H1 (cell line): ENCODE data around the gene TMEM115. TPM values are rescaled to one million over a fixed set of nuclear protein-coding genes. Genes with fewer than 3 reads are reported as not detected.

Experiments
- ASH2L ChIP-seq: fragments of 200-600, 300-600 bp; sonication (generic); IDR thresholded peaks from one replicate; pipeline ENCODE4 v1.7.1; 2017; ENCODE audit warnings: low read length
- BACH1 ChIP-seq: IDR thresholded peaks from 2 replicates; pipeline ENCODE4 v1.6.1; 2012; ENCODE audit warnings: low read length, improper control_type of control experiment
- CREB1 ChIP-seq: IDR thresholded peaks from 2 replicates; pipeline ENCODE4 v1.6.1; 2012; ENCODE audit warnings: inconsistent platforms
- EP300 ChIP-seq, 2 experiments: IDR thresholded peaks; 1 replicate in 1 of 2; 2 replicates in 1 of 2; pipeline ENCODE4 v1.6.1; 2011 to 2012; ENCODE audit warnings: low read depth in 2 of 2, low read length in 2 of 2, mild to moderate bottlenecking in 2 of 2, borderline replicate concordance in 1 of 2, inconsistent platforms in 1 of 2, moderate library complexity in 1 of 2
- KDM1A ChIP-seq: fragments of 200-600, 300-600 bp; sonication (generic); IDR thresholded peaks from 2 replicates; pipeline ENCODE4 v1.7.1; 2016; ENCODE audit warnings: mild to moderate bottlenecking, low read length, borderline replicate concordance
- MAFK ChIP-seq: IDR thresholded peaks from 2 replicates; pipeline ENCODE4 v1.6.1; 2012; ENCODE audit warnings: low read depth, mild to moderate bottlenecking, improper control_type of control experiment, low read length
- RAD21 ChIP-seq, 2 experiments: IDR thresholded peaks in 1 of 2; conservative IDR thresholded peaks in 1 of 2; 2 replicates each; pipeline ENCODE4 v1.6.1; 2011; ENCODE audit warnings: low read depth in 2 of 2, low read length in 2 of 2, improper control_type of control experiment in 1 of 2, inconsistent platforms in 1 of 2, mild to moderate bottlenecking in 1 of 2, moderate library complexity in 1 of 2
- RFX5 ChIP-seq: IDR thresholded peaks from 2 replicates; pipeline ENCODE4 v1.6.1; 2011; ENCODE audit warnings: low read depth, low read length, improper control_type of control experiment, borderline replicate concordance
- SP1 ChIP-seq: IDR thresholded peaks from 2 replicates; pipeline ENCODE4 v1.6.1; 2011; ENCODE audit warnings: low read depth, low read length
- TCF12 ChIP-seq: IDR thresholded peaks from 2 replicates; pipeline ENCODE4 v1.6.1; 2011; ENCODE audit warnings: low read depth, mild to moderate bottlenecking, low read length
- polyA plus RNA-seq, 7 experiments: library from polyadenylated mRNA; depleted of rRNA in 3 of 7; stranded (reverse) in 5 of 7; unstranded in 2 of 7; fragments of >200 nt in 5 of 7; fragments of 200-250 nt in 2 of 7; gene quantifications; 1 replicate in 5 of 7; 2 replicates in 1 of 7; 4 replicates in 1 of 7; pipeline versions ENCODE4 v1.2.1 to v1.2.3, GENCODE V29; 2011 to 2013; ENCODE audit warnings: missing spikeins in 2 of 7, mixed read lengths in 2 of 7
- total RNA-seq: library from RNA; stranded (reverse); fragmentation: NEBNext Ultra II Directional; extraction: Animal tissue kit (Norgen Biotek cat#: 25700); gene quantifications from 2 replicates; pipeline ENCODE4 v1.2.1, GENCODE V29; 2021
- TF ChIP-seq, protein P1 (sequence below): fragments of 300-600 bp; sonication (generic); IDR thresholded peaks from 2 replicates; pipeline ENCODE4 v1.7.1; 2012; ENCODE audit warnings: low read length, moderate library complexity, mild to moderate bottlenecking, inconsistent platforms; ENCODE audit not compliant: insufficient replicate concordance

The TMEM115 gene
- total and polyA plus RNA-seq, 2 of the 8 experiments (the other 6 are each of a cell fraction or from before 2014, with no cell fraction given), result 25.4 to 32.4 TPM

DNA sequence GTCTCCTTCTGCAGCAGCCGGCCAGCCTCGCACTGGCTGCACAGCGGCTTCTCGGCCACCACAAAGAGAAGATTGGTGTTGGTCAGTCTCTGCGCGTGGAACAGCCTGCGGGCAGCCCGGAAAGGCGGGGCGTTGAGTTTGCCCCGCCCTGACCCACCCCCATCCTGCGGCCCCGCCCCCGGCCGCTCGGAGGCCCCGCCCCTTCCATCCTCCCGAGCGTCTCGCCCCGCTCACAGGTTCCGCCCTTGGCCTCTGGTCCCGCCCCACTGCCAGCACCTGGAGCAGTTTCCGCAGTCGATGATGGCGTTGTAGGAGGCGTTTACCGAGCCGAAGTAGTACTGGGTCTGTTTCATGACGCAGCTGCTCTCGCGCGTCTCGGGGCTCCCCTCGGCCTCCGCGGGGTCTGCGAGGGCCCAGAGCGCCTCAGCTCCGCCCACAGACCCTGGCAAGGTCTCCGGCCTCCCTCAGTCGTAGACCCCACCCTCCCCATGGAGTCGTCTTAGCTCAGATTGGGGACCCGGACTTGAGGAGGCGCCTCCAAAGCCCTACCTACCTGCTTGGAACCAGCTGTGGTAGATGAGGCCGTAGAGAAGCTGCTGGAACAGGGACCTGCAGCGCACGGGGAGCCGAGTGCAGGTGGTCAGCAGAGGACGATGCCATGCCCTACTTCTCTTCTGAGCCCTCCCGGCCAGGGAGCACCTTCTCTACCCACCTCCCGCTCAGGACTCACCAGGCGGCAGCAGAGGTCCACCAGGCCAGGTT, 5.9 kb upstream of the TMEM115 start (continued):
- peak; percentile 75 for TF ChIP-seq CREB1
- TF ChIP-seq KDM1A, result no peak
- no peak for TF ChIP-seq RFX5
- TF ChIP-seq RAD21 (IDR thresholded peaks at IDR 0.05 in 1 of 2, conservative IDR thresholded peaks at IDR 0.05 in 1 of 2; ENCODE audit: low read depth in 2 of 2, low read length in 2 of 2), result peak; percentile 33 to 49; a peak in 3 of 4 replicates
- TF ChIP-seq, protein P1, sequence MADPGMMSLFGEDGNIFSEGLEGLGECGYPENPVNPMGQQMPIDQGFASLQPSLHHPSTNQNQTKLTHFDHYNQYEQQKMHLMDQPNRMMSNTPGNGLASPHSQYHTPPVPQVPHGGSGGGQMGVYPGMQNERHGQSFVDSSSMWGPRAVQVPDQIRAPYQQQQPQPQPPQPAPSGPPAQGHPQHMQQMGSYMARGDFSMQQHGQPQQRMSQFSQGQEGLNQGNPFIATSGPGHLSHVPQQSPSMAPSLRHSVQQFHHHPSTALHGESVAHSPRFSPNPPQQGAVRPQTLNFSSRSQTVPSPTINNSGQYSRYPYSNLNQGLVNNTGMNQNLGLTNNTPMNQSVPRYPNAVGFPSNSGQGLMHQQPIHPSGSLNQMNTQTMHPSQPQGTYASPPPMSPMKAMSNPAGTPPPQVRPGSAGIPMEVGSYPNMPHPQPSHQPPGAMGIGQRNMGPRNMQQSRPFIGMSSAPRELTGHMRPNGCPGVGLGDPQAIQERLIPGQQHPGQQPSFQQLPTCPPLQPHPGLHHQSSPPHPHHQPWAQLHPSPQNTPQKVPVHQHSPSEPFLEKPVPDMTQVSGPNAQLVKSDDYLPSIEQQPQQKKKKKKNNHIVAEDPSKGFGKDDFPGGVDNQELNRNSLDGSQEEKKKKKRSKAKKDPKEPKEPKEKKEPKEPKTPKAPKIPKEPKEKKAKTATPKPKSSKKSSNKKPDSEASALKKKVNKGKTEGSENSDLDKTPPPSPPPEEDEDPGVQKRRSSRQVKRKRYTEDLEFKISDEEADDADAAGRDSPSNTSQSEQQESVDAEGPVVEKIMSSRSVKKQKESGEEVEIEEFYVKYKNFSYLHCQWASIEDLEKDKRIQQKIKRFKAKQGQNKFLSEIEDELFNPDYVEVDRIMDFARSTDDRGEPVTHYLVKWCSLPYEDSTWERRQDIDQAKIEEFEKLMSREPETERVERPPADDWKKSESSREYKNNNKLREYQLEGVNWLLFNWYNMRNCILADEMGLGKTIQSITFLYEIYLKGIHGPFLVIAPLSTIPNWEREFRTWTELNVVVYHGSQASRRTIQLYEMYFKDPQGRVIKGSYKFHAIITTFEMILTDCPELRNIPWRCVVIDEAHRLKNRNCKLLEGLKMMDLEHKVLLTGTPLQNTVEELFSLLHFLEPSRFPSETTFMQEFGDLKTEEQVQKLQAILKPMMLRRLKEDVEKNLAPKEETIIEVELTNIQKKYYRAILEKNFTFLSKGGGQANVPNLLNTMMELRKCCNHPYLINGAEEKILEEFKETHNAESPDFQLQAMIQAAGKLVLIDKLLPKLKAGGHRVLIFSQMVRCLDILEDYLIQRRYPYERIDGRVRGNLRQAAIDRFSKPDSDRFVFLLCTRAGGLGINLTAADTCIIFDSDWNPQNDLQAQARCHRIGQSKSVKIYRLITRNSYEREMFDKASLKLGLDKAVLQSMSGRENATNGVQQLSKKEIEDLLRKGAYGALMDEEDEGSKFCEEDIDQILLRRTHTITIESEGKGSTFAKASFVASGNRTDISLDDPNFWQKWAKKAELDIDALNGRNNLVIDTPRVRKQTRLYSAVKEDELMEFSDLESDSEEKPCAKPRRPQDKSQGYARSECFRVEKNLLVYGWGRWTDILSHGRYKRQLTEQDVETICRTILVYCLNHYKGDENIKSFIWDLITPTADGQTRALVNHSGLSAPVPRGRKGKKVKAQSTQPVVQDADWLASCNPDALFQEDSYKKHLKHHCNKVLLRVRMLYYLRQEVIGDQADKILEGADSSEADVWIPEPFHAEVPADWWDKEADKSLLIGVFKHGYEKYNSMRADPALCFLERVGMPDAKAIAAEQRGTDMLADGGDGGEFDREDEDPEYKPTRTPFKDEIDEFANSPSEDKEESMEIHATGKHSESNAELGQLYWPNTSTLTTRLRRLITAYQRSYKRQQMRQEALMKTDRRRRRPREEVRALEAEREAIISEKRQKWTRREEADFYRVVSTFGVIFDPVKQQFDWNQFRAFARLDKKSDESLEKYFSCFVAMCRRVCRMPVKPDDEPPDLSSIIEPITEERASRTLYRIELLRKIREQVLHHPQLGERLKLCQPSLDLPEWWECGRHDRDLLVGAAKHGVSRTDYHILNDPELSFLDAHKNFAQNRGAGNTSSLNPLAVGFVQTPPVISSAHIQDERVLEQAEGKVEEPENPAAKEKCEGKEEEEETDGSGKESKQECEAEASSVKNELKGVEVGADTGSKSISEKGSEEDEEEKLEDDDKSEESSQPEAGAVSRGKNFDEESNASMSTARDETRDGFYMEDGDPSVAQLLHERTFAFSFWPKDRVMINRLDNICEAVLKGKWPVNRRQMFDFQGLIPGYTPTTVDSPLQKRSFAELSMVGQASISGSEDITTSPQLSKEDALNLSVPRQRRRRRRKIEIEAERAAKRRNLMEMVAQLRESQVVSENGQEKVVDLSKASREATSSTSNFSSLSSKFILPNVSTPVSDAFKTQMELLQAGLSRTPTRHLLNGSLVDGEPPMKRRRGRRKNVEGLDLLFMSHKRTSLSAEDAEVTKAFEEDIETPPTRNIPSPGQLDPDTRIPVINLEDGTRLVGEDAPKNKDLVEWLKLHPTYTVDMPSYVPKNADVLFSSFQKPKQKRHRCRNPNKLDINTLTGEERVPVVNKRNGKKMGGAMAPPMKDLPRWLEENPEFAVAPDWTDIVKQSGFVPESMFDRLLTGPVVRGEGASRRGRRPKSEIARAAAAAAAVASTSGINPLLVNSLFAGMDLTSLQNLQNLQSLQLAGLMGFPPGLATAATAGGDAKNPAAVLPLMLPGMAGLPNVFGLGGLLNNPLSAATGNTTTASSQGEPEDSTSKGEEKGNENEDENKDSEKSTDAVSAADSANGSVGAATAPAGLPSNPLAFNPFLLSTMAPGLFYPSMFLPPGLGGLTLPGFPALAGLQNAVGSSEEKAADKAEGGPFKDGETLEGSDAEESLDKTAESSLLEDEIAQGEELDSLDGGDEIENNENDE, result no peak
- no peak for TF ChIP-seq SP1
- no peak for TF ChIP-seq EP300 (IDR thresholded peaks at IDR 0.05; ENCODE audit: borderline replicate concordance in 1 of 2, low read depth in 2 of 2, low read length in 2 of 2)
- no peak for TF ChIP-seq ASH2L
- no peak for TF ChIP-seq TCF12
- TF ChIP-seq BACH1, result no peak
- no peak for TF ChIP-seq MAFK
